ENCODE results near the gene CARHSP1. TPM values are rescaled to one million over a fixed set of nuclear protein-coding genes. Genes with fewer than 3 reads are reported as not detected.

The CARHSP1 gene
- total RNA-seq, 3 donors from 2014 or later (not counting 1 experiment from before 2014, with no cell fraction given) = 59.0 to 70.0 (median 60.1) TPM

GRCh38 chr16:8867932-8868415 is 832 bp downstream of the CARHSP1 start:
- H3K4me1 Mint-ChIP-seq = peaks cover 49 to 62% of the 10 kb centered on the region in 2 donors

DNA sequence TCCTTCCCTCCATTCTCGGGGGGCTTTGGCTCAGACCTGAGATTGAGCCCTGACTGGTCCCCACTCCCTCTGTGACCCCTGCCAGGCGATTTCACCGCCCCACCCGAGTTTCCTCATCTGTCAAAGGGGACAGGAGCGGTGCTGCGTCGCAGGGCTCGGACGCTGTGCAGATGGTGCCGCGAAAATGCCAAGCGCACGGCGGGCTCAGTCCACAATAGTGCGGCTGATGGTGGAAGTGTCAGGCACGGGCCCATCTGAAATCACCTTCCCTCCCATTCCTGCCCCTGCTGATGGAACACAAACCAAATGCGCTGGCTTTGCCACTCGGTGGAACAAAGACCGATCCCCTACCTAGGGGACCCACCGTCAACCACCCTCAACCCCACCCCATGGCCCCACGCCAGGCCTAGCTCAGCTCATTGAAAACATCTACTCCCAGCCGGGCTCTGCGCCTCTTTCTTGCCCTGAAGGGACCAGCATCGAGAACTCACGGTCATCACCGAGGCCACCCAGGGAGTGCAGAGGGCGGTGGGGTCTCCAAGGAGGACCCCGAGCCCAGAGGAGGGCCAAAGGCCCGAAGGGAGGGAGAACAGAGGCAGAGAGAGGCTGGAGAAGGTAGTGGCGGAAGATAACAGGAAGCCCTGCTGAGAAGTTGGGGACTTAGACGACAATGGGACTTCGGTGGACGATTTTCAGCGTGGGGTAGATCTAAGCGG is 1.4 kb downstream of the CARHSP1 start:
- H3K4me1 Mint-ChIP-seq = peaks cover 51 to 67% of the 10 kb centered on the region in 2 donors
- H3K4me3 Mint-ChIP-seq = peak overlapping the region; percentile 97
- intact Hi-C loops (cut with micrococcal nuclease) = loop anchor here (5.0 kb wide), 1 partner anchor 195 kb away; the partner anchor contains the start of gene ABAT
- ATAC-seq = peak in 2 of 3 donors; percentile 4 to 10
- Histone ChIP-seq H3K4me1 (ENCODE audit: control insufficient read depth, insufficient read depth, low read length) (peaks cover 45% of the 10 kb centered on the region), H3K27ac (ENCODE audit: low read length) (peak overlapping the region; percentile 55), H3K9me3 (ENCODE audit: control insufficient read depth, insufficient read depth, low read length) (no peaks in the 10 kb centered on the region), H3K4me3 (ENCODE audit: low read length) (peak overlapping the region; percentile 97), H3K27me3 (ENCODE audit: control insufficient read depth, insufficient read depth, low read length) (no peaks in the 10 kb centered on the region), H3K36me3 (ENCODE audit: control insufficient read depth, insufficient read depth, low read length) (no peaks in the 10 kb centered on the region)
- H3K9me3 Mint-ChIP-seq = no peaks in the 10 kb centered on the region
- peak in 1 of 2 donors; percentile 36 for DNase-seq
- no peaks in the 10 kb centered on the region for H3K36me3 Mint-ChIP-seq
- TF ChIP-seq, protein P1, sequence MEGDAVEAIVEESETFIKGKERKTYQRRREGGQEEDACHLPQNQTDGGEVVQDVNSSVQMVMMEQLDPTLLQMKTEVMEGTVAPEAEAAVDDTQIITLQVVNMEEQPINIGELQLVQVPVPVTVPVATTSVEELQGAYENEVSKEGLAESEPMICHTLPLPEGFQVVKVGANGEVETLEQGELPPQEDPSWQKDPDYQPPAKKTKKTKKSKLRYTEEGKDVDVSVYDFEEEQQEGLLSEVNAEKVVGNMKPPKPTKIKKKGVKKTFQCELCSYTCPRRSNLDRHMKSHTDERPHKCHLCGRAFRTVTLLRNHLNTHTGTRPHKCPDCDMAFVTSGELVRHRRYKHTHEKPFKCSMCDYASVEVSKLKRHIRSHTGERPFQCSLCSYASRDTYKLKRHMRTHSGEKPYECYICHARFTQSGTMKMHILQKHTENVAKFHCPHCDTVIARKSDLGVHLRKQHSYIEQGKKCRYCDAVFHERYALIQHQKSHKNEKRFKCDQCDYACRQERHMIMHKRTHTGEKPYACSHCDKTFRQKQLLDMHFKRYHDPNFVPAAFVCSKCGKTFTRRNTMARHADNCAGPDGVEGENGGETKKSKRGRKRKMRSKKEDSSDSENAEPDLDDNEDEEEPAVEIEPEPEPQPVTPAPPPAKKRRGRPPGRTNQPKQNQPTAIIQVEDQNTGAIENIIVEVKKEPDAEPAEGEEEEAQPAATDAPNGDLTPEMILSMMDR (IDR thresholded peaks at IDR 0.05) = no peak
- H3K27ac Mint-ChIP-seq = peak overlapping the region; percentile 84 to 87
- no peaks in the 10 kb centered on the region for H3K27me3 Mint-ChIP-seq (ENCODE audit: low read depth in 2 of 2)
- WGBS (ENCODE audit: insufficient coverage) = 9% methylated on average over 35 of the region's 35 CpGs

More at GRCh38 chr16:8867932-8868415, 832 bp downstream of the CARHSP1 start:
- Histone ChIP-seq H3K27ac (ENCODE audit: low read length) (peak overlapping the region; percentile 55), H3K36me3 (ENCODE audit: control insufficient read depth, insufficient read depth, low read length) (no peaks in the 10 kb centered on the region), H3K27me3 (ENCODE audit: control insufficient read depth, insufficient read depth, low read length) (no peaks in the 10 kb centered on the region), H3K9me3 (ENCODE audit: control insufficient read depth, insufficient read depth, low read length) (no peaks in the 10 kb centered on the region), H3K4me3 (ENCODE audit: low read length) (peak overlapping the region; percentile 97), H3K4me1 (ENCODE audit: control insufficient read depth, insufficient read depth, low read length) (peaks cover 45% of the 10 kb centered on the region)
- intact Hi-C loops (cut with micrococcal nuclease) = loop anchor here (5.0 kb wide), 1 partner anchor 196 kb away; the partner anchor contains the start of gene ABAT
- H3K4me3 Mint-ChIP-seq = peak overlapping the region; percentile 97
- peak overlapping the region; percentile 84 to 87 for H3K27ac Mint-ChIP-seq
- 0% methylated on average over 16 of the region's 16 CpGs for WGBS (ENCODE audit: insufficient coverage)
- TF ChIP-seq, protein P1 (IDR thresholded peaks at IDR 0.05) = no peak
- H3K9me3 Mint-ChIP-seq = no peaks in the 10 kb centered on the region
- ATAC-seq = peak in 1 of 3 donors; percentile 1
- peak; percentile 64 to 79 for DNase-seq
- H3K36me3 Mint-ChIP-seq = no peaks in the 10 kb centered on the region
- no peaks in the 10 kb centered on the region for H3K27me3 Mint-ChIP-seq (ENCODE audit: low read depth in 2 of 2)

- Histone ChIP-seq H3K27me3 (ENCODE audit: control insufficient read depth, insufficient read depth, low read length) (no peaks in the 10 kb centered on the region), H3K4me3 (ENCODE audit: low read length) (peak overlapping the region; percentile 97), H3K9me3 (ENCODE audit: control insufficient read depth, insufficient read depth, low read length) (no peaks in the 10 kb centered on the region), H3K36me3 (ENCODE audit: control insufficient read depth, insufficient read depth, low read length) (no peaks in the 10 kb centered on the region), H3K27ac (ENCODE audit: low read length) (no peak overlapping the region), H3K4me1 (ENCODE audit: control insufficient read depth, insufficient read depth, low read length) (peaks cover 45% of the 10 kb centered on the region)
- H3K9me3 Mint-ChIP-seq = no peaks in the 10 kb centered on the region
- DNase-seq (no peak), ATAC-seq (no peak)
- intact Hi-C loops (cut with micrococcal nuclease) = loop anchor here (5.0 kb wide), 1 partner anchor 195 kb away; the partner anchor contains the start of gene ABAT
- H3K4me1 Mint-ChIP-seq = peaks cover 56 to 72% of the 10 kb centered on the region in 2 donors
- TF ChIP-seq, protein P1 (IDR thresholded peaks at IDR 0.05) = no peak
- H3K27me3 Mint-ChIP-seq (ENCODE audit: low read depth in 2 of 2) = no peaks in the 10 kb centered on the region
- peak overlapping the region; percentile 84 to 87 for H3K27ac Mint-ChIP-seq
- H3K36me3 Mint-ChIP-seq = no peaks in the 10 kb centered on the region
- H3K4me3 Mint-ChIP-seq = peak overlapping the region; percentile 97
- 54% methylated on average over 16 of the region's 16 CpGs for WGBS (ENCODE audit: insufficient coverage)
Measured at GRCh38 chr16:8866884-8867215, 2.0 kb downstream of the CARHSP1 start.

Measured in natural killer cell (primary cell).